OCI-LY1 (cell line): ENCODE measurements around the gene FANCD2.

ENCODE experiments used
- CTCF ChIP-seq: fragments of 200-600 bp; sonication (generic), shearing (Covaris generic); IDR thresholded peaks from 2 replicates; pipeline ENCODE4 v1.5.1; 2017; ENCODE audit warnings: mild to moderate bottlenecking, antibody characterized with exemption, low read length, moderate library complexity, mixed read lengths
- EZH2 ChIP-seq: fragments of 200-600 bp; sonication (generic), shearing (Covaris generic); IDR thresholded peaks from 2 replicates; pipeline ENCODE4 v1.8.0; 2017; ENCODE audit warnings: borderline replicate concordance, mixed run types, mild to moderate bottlenecking, antibody characterized with exemption, low read length, moderate library complexity, mixed read lengths

DNA sequence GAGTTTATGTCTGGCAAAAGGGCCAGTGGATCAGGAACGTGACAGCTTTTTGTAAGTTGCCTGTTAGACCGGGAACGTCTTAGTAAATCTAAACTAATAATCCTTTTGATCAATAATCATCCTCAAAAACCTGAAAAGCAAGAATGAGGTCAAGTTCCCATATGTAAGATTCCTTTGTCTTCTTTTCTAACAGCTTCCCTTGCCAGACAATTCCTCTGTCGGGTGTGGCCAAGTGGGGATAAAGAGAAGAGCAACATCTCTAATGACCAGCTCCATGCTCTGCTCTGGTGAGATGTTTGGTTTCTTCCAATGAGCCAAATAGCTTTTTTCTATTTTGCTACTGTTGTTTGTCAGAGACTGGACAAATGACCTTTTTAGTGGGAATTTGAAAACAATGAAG lies 62.0 kb downstream of the FANCD2 start:
- TF ChIP-seq EZH2: no peak
- TF ChIP-seq CTCF: no peak
